GM19099 (cell line): Measurements from ENCODE around the gene LGSN.

ENCODE experiments used
- POLR2A ChIP-seq: IDR thresholded peaks from 3 replicates; pipeline ENCODE4 v1.6.1; 2011; ENCODE audit warnings: low read depth; ENCODE audit not compliant: insufficient read length; ENCODE audit errors: extremely low read depth

LGSN gene, protein sequence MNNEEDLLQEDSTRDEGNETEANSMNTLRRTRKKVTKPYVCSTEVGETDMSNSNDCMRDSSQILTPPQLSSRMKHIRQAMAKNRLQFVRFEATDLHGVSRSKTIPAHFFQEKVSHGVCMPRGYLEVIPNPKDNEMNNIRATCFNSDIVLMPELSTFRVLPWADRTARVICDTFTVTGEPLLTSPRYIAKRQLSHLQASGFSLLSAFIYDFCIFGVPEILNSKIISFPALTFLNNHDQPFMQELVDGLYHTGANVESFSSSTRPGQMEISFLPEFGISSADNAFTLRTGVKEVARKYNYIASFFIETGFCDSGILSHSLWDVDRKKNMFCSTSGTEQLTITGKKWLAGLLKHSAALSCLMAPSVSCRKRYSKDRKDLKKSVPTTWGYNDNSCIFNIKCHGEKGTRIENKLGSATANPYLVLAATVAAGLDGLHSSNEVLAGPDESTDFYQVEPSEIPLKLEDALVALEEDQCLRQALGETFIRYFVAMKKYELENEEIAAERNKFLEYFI

DNA sequence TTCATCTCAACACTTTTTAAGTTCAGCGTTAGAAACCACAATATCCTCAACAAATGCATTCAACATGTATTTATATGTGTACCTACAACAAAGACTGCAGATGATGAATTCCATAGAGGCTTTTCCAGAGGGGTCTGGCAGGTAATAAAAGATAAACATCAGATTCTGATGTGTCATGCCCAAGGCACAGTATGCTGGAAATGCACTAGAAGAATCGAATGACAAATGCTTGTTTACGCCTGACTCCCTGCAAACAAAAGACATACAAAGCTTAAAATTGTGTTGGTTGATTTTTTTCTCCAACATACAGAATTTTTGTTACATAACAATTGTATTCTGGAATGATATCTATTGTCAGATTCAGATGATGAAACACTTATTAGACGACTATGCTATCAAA lies at the start of gene LGSN:
Gene LGSN, minus strand, starts transcription at position 45 of the 400 bp plus-strand sequence. Its CDS starts 40 bp downstream, at position 5.
- TF ChIP-seq POLR2A, result no peak

DNA sequence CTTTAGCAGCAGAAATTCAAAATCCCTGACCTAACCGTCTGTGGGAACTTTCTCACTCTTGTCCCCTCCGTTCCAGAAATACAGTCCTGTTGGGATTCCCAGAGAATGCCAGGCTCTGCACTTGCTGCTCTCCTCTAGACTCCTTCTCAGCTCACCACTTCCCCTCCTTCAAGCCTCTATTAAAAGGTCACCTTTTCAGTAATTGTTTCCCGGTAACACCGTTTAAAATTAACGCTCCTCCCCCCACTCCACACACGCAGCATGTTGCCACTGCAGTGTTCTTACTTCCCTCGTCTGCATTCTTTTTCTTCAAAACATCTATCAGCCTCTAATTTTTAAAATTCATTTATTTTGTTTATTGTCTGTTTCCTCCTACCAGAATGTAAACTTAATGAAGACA lies 48.6 kb upstream of the LGSN start:
- TF ChIP-seq POLR2A, result no peak

DNA sequence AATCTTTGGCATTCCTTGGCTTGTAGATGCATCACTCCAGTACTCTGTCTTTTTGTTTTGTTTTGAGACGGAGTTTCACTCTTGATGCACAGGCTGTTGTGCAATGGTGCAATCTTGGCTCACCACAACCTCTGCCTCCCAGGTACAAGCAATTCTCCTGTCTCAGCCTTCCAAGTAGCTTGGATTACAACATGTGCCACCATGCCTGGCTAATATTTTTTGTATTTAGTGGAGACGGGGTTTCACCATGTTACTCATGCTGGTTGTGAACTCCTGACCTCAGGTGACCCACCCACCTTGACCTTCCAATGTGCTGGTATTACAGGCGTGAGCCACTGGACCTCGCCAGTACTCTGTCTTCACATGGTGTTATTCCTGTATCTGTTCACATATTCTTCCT lies 35.8 kb upstream of the LGSN start:
- no peak for TF ChIP-seq POLR2A

DNA sequence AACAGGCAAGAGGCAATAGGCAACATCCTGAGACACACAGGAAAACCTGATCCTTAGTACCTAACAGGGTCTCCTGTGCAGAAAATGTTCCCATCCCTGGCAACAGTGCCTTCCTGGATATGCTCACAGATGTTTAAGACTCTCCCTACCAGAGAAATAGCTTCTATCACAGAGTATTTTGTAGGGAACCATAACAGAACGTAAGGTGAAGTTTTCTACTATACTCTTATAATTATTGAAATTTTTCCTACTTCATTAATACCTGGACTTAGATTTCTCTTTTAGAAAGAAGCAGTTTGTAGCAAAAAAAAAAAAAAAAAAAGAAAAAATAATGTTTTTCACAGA lies 33.5 kb upstream of the LGSN start:
- no peak for TF ChIP-seq POLR2A

DNA sequence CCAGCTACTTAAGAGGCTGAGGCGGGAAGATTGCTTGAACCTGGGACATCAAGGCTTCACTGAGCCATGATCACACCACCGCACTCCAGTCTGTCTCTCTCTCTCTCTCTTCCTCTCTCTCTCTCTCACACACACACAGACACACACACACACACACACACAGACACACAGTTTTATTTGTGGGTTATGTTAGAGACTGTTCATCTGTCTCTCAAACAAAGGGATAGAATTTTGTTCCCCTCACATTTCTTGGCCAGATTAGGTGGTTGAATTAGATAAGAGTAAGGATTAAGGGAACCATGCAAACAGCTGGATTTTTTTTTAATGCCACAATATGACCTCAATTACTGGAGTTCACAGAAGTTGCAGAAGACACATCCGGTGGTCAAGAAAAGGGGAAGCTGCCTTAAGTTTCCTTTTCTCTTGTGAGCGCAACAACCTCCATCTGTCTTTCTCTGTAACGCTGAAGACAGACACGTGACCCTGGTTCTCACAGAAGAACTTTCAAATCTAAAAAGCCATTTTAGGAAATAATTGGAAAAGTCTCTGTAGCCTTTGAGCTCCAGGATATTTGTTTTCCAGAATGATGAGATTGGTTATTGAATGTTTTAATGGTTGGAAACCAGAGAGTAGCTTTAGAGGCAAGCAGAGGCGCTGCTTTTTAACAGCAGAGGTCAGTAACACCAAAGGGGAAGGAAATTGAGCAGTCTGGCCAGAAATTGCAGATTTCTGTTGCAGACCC lies 32.9 kb upstream of the LGSN start:
- TF ChIP-seq POLR2A, result no peak

DNA sequence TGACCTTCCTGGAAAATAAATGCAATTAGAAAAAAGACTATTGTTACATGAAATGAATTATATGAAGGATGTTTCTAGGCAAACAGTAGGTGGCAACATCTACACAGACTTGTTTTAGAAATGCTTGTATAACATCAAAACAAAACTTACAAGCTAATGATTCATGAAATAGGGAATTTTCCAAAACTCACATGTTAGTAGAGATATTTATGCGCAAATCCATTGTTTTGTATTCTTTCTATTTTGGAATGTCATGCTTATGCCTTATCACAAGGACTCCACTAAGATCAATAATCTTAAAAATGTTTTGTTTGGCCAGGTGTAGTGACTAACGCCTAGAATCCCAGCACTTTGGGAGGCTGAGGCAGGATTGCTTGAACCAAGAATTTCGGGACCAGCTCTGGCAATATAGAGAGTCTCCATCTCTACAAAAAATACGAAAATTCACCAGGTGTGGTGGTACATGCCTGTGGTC lies 32.3 kb upstream of the LGSN start:
- TF ChIP-seq POLR2A, result no peak

DNA sequence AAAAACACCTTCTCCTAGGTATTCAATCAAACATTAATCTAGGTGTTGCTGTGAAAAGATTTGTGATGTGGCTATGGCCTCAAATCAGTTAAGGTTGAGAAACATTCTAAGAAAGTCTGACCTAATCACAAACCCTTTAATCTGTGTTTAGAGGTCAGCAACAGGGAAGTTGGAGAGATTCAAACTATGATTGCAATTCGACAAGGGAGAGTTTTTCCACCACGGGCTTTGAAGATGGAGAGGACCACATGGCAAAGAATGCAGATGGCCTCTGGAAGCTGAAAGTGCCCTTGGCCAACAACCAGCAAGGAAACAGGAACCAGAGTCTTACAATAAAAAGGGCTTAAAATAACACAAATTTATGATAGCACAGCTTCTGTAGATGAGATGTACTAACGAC lies 29.6 kb upstream of the LGSN start:
- TF ChIP-seq POLR2A, result no peak

DNA sequence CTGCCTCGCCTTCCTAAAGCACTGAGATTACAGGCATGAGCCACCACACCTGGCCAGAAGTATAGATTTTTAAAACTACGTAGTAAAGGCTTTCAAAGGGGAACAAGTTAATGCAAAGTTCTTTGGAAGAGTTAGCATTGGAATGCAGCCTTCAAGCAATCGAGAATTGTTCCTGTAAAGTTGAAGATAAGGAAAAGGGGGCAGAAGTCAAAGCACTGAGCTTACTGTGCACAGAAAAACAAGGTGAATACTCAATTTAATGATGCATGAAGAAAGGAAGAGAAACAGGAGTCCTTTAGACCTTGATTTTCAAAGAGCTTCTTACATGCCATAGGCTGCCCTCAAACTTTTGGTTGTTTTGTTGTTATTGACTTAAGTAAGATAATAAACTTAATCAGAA lies 29.1 kb upstream of the LGSN start:
- TF ChIP-seq POLR2A, result no peak

DNA sequence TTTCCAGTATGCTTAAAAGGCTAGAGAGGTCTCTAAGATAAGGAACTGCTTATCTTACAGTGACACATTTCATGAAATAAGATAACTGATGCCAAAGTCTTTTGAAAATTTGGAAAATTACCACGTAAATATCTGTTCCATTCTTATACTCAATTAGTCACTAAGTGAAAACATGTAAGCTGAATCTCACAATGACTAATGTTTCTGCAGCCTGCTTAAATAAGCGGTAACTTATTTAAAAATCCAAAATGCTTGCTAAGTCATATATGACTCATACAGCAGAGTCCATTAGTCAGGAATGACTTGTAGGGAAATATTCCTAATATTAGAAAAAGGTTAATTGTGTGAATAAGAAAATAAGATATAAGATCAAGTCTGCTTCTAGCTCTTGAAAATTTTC lies 27.8 kb upstream of the LGSN start:
- TF ChIP-seq POLR2A, result no peak

DNA sequence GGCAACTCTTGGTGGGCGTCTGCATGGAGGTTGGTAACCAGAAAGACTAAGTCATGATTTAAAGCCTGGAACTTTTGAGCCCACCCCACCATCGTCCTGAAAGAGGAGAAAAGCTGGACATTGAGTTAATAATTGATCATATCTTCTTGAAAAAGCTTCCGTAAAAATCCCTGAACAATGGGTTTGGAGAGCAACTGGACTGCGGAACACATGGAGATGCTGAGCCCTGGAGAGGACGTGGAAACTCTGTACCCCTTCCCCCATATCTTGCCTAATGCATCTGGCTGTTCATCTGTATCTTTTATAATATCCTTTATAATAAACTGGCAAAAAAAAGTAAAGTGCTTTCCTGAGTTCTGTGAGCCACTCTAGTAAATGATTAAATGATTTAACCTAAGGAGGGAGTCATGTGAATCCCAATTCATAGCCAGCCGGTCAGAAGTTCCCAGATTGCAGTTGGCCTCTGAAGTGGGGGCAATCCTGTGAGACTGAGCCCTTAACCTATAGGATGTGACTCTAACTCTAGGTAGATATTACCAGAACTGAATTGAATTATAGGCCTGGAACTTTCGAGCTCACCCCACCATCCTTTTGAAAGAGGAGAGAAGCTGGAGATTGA lies 26.5 kb upstream of the LGSN start:
- no peak for TF ChIP-seq POLR2A

DNA sequence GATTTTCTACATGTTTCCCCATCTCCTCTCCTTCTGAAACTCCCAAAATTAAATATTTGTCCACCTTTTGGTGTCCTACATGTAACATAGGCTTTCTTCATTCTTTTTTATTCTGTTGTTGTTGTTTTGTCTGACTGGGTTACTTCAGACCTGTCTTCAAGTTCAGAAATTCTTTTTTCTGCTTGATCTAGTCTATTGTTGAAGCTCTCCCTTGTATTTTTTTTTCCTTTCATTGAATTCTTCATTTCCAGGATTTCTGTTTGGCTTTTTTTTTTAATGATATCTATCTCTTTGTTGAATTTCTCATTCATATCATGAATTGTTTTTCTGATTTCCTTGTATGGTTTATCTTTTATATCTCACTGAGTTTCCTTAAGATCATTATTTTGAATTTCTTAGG lies 20.6 kb upstream of the LGSN start:
- no peak for TF ChIP-seq POLR2A

DNA sequence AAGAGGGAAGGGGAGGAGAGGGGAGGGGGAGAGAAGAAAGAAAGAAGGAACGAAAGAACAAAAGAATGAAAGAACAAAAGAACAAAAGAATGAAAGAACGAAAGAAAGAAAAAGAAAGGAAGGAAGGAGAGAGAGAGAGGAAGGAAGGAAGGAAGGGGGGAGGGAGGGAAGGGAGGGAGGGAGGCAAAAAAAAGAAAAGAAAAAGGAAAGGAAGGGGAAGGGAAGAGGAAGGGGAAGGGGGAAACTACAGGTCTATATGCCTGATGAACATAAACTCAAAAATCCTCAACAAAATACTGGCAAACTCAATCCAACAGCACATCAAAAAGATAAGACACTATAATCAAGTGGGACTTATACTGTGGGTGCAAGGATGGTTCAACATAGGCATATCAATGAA lies 13.7 kb upstream of the LGSN start:
- TF ChIP-seq POLR2A, result no peak

DNA sequence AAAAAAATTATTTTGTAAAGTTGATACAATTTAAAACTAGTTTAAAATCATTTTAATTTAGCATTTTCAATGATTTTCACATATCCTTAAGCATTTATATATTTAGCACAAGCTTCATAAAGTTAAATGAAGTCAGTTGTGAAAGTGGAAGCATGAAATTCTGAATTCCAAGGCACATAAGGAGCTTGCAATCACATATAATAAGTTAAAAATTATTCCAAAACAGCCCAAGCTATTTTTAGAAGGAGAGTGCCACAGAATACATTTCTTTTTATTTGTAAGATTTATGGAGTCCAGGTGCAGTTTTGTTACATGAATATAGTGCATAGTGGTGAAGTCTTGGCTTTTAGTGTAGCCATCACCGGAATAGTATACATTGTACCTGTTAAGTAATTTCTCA lies 3.2 kb upstream of the LGSN start:
- TF ChIP-seq POLR2A, result no peak

DNA sequence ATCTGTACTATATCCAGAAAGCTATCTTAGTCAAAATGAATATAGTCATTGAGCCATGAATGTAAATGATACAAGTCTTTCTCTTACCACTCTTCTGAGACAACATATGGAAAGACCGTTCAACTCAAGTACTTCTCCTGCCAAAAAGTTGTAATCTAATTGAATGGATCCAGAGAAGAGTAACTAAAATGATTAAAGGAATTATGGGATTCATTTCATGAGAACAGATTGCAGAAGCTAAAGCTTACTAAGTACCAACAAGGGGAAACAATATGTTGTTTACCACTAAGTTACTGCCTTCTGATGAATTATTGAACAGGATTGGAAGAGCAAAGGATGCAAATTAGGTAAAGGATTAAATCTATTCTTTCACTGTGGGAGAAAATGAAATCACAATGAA lies 2.0 kb upstream of the LGSN start:
- no peak for TF ChIP-seq POLR2A

DNA sequence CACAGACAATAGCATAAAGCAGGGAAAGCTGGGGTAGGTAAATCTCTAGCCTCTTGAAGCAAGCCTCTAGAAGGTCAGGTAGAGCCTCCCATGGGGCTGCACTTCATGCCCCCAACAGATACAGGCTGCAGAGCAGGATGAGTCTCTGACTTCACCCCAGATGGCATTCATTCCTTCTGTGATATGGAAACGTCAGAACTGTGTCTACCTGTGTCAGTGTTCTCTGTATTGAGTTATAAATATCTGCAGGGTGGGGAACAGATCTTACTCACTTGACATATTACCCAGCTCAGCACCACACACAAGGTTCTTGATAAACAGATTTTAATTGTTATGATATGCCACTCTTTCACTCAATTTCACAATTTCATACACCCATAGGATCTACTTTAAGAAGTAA lies 2.1 kb downstream of the LGSN start:
- TF ChIP-seq POLR2A, result no peak

DNA sequence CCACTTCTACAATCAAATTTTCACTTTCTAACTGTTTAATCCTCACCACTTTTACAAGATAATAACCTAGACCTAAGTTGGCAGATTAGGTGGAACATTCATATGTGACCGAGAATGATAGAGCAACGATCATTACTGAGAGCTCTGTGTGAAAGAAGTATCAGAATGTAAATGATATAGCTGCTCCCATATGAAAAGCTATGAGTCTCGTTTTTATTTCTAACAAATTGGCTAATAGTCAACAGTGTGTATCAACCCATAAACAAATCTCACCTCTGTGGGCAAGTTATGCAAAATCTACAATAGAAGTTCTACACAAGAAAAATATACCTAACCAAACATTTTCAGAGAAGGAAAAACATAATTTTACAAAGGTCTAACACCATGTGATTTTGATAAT lies 3.7 kb downstream of the LGSN start:
- TF ChIP-seq POLR2A, result no peak
